Muscle layer of colon (tissue), 2 donors: Measurements from ENCODE around the gene THADA.
"Not testable (repeated sequence)": the region's sequence is repeated elsewhere in the genome, so short reads cannot be mapped to it uniquely, and the experiment has no call there.

Experiments
- H3K27ac ChIP-seq: one replicate; pipeline ENCODE4 v1.7.0; 2013; ENCODE audit warnings: low read depth, mild to moderate bottlenecking, low read length, moderate library complexity
- H3K27me3 ChIP-seq, 2 donors: one replicate each; pipeline ENCODE4 v1.7.0; 2013; ENCODE audit warnings: low read length in 2 of 2, mild to moderate bottlenecking in 2 of 2; ENCODE audit not compliant: insufficient read depth in 2 of 2, control insufficient read depth in 1 of 2
- H3K36me3 ChIP-seq: one replicate; pipeline ENCODE4 v1.7.0; 2013; ENCODE audit warnings: mild to moderate bottlenecking, low read length; ENCODE audit not compliant: insufficient read depth
- H3K4me1 ChIP-seq: one replicate; pipeline ENCODE4 v1.7.0; 2013; ENCODE audit warnings: mild to moderate bottlenecking, low read length; ENCODE audit not compliant: insufficient read depth
- H3K4me3 ChIP-seq, 2 donors: one replicate each; pipeline ENCODE4 v1.7.0; 2013; ENCODE audit warnings: low read length in 2 of 2, low read depth in 1 of 2, mild to moderate bottlenecking in 1 of 2, moderate library complexity in 1 of 2
- H3K9ac ChIP-seq: one replicate; pipeline ENCODE4 v1.7.0; 2013; ENCODE audit warnings: low read length
- H3K9me3 ChIP-seq: one replicate; pipeline ENCODE4 v1.7.0; 2013; ENCODE audit warnings: mild to moderate bottlenecking, low read length
- donor health status: abdominal sarcoma.
- donor health status: Adenocarcinoma of cecum.

Gene THADA

DNA sequence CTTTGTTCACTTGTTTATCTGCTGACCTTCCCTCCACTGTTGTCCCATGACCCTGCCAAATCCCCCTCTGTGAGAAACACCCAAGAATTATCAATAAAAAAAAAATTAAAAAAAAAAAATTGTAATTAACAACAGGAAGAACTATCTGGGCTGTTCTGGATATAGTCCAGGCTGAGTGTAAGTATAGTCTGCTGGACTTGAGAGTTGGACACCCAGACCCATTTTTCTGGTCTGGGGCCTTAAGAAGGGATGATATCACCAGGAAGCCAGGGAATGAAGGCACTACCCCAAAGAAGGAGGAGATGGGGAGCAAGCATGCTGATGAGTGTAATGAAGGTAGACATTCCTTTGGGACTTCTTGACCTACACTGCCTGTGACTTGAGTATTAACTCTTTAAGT is 297.3 kb downstream of the THADA start:
- H3K4me1 ChIP-seq = peaks cover 40% of the 10 kb centered on the region
- no peaks in the 10 kb centered on the region for H3K36me3 ChIP-seq
- H3K9ac ChIP-seq = no peak overlapping the region
- no peaks in the 10 kb centered on the region for H3K27me3 ChIP-seq
- H3K27ac ChIP-seq = no peak overlapping the region
- H3K4me3 ChIP-seq = no peak overlapping the region
- H3K9me3 ChIP-seq = no peaks in the 10 kb centered on the region

DNA sequence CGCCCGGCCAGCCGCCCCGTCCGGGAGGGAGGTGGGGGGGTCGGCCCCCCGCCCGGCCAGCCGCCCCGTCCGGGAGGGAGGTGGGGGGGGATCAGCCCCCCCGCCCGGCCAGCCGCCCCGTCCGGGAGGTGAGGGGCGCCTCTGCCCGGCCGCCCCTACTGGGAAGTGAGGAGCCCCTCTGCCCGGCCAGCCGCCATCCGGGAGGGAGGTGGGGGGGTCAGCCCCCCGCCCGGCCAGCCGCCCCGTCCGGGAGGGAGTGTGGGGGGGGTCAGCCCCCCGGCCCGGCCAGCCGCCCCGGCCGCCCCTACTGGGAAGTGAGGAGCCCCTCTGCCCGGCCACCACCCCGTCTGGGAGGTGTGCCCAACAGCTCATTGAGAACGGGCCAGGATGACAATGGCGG is 298.1 kb downstream of the THADA start:
- not testable (repeated sequence) for H3K9me3 ChIP-seq, H3K4me3 ChIP-seq, H3K36me3 ChIP-seq, H3K9ac ChIP-seq, H3K27ac ChIP-seq, H3K27me3 ChIP-seq
- H3K4me1 ChIP-seq = peaks cover 39% of the 10 kb centered on the region

DNA sequence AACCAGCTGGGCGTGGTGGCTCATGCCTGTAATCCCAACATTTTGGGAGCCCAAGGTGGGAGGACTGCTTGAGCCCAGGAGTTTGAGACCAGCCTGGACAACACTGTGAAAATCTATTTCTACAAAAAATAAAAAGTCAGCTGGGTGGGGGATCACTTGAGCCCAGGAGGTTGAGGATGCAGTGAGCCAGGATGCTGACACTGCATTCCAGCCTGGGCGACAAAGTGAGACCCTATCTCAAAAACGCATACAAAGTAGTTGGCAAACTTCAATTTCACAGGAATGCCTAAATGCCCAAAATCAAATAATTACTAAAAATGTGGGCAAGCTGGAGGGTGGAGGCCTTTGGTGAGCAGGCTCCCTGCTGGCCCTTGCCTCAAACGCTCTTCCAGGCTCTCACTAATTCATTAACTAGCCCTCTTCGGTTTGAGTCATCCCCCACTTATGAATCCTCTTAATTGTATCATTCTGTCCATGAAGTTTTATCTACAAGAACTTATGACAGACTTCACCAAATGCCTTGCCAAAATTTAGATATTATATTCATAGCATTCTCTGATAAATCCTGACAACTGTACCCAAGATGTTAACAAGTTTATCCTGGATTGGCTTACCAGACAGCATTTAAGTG is 300.8 kb downstream of the THADA start:
- Histone ChIP-seq H3K9ac (no peak overlapping the region), H3K27ac (no peak overlapping the region), H3K9me3 (no peaks in the 10 kb centered on the region), H3K36me3 (no peaks in the 10 kb centered on the region), H3K27me3 (no peaks in the 10 kb centered on the region), H3K4me3 (no peak overlapping the region), H3K4me1 (peaks cover 15% of the 10 kb centered on the region)

DNA sequence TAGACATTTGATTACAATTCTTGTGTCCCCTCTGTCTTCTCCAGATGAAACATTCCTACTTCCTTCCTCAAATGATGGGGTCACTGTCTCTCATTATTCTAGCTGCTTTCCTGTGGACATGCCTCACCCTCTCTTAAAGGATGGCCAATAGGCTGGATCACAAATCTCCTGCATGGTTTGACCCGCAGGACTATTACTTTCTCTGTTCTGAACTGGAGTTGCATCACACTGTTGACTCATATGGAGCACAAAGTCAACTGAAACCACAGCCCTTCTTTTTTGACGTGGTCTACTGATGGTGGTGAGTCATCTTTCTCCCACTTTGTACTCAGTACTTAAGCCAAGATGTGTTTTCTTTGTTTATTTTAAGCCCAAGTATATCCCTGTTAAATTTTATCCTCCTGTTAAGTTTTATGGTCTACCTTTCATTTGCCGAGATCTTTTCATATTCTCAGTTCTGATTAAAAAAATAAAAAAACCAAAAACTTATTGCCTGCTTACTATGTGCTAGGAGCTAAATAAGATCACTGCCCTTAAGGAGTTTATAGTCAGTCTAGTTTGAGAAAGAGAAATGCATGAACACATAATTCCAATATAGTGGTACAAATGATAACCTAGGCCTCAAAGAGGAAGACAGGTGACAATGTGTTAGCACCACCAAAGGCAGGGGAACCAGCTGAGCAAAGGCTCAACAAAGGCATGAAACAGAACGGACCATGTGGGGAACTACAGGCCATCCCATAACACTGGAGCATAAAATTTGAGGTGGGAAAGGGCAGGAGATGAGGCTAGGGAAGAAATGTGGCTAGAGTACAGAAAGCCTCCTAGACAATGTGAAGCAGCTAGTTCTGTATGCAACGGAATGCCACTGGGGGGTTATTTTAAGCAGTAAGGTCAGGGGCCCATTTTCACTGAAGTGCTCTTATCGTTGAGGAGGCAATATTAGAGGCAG is 301.8 kb downstream of the THADA start:
- Histone ChIP-seq H3K9me3 (no peaks in the 10 kb centered on the region), H3K4me1 (peaks cover 14% of the 10 kb centered on the region), H3K27me3 (no peaks in the 10 kb centered on the region), H3K4me3 (no peak overlapping the region), H3K36me3 (no peaks in the 10 kb centered on the region), H3K9ac (no peak overlapping the region), H3K27ac (peak overlapping the region; percentile 64)

DNA sequence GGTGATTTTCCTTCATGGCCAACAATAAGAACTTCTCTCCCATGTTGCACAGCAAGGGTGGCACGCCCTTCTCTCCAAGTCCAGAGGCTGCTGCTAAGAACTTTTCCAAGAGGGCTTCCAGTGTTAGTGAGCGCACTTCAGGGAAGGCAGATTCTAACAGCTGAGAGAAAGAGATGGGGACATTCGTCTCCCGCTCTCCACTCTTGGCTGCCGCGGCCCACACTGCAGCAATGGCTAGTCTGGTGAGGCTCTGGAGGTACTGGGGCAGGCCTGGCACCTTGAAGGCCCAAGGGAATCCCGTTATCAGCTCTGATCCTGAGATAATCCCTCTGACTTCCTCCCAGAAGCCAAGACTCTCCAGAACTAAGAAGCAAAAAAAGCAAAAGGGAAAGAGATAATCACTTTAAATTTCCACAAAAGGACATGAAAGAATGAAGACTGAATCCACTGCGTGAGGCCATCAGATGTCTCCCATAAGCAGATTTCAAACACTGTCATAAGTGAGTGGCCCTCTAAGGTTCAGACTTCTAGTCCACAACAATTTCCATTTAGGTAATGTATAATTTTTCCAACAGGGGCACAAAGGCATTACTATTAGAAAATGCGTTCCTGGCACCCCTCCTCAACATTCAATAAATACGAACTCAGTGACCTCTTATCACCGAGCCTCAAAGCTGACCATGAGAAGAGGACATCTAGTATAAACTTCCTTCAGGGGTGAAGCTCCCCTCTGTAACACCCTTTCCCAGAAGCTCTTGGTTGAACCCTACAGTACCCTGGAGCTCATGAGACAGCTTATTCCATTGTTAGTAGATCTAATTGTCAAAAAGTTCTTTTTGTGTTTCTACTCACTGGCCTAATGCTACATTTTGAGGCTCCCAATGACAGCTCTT is 302.7 kb downstream of the THADA start:
- H3K27me3 ChIP-seq = no peaks in the 10 kb centered on the region
- H3K27ac ChIP-seq = peak overlapping the region; percentile 64
- no peak overlapping the region for H3K9ac ChIP-seq
- H3K36me3 ChIP-seq = no peaks in the 10 kb centered on the region
- H3K4me3 ChIP-seq = no peak overlapping the region
- H3K9me3 ChIP-seq = no peaks in the 10 kb centered on the region
- H3K4me1 ChIP-seq = peaks cover 14% of the 10 kb centered on the region

DNA sequence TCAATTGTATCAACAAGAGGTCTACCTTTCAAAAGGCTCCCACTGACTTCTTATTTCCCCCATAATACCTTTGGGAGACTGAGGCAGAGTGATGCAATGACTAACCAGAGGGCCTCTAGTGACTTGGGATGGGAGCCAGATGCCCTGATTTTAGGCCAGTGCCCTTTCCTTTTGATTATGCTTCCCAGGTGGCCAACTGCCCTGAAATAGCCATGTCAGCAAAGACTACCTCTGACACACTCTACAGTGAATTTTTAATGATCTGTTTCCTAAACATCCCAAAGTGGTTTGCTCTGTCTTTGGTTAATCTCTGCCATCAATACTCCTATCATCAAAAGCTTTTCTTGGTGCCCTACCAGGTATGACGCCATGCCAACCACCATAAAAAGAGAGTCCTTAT is 303.5 kb downstream of the THADA start:
- H3K4me3 ChIP-seq = no peak overlapping the region
- no peaks in the 10 kb centered on the region for H3K27me3 ChIP-seq
- H3K9ac ChIP-seq = no peak overlapping the region
- H3K27ac ChIP-seq = no peak overlapping the region
- H3K9me3 ChIP-seq = no peaks in the 10 kb centered on the region
- H3K4me1 ChIP-seq = peaks cover 14% of the 10 kb centered on the region
- no peaks in the 10 kb centered on the region for H3K36me3 ChIP-seq

DNA sequence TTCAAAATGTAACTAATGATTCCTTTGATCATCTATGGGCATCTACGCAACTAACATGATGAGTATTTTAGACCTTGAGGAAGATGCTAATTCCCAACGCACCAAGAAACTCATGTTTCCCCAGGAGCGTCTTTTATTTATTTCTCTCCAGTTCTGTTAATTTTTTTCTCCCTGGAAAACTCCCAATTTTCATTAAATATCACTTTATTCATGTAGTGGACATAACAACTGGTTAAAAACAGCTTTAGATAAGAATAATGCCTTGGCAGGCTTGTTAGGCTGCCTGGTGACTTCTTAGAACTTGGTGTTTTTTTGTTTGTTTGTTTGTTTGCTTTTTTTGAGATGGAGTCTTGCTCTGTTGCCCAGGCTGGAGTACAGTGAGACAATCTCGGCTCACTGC is 306.5 kb downstream of the THADA start:
- H3K4me3 ChIP-seq = no peak overlapping the region
- H3K9me3 ChIP-seq = no peaks in the 10 kb centered on the region
- no peaks in the 10 kb centered on the region for H3K27me3 ChIP-seq
- H3K4me1 ChIP-seq = peaks cover 12% of the 10 kb centered on the region
- no peak overlapping the region for H3K27ac ChIP-seq
- peaks cover 20% of the 10 kb centered on the region for H3K36me3 ChIP-seq
- no peak overlapping the region for H3K9ac ChIP-seq

DNA sequence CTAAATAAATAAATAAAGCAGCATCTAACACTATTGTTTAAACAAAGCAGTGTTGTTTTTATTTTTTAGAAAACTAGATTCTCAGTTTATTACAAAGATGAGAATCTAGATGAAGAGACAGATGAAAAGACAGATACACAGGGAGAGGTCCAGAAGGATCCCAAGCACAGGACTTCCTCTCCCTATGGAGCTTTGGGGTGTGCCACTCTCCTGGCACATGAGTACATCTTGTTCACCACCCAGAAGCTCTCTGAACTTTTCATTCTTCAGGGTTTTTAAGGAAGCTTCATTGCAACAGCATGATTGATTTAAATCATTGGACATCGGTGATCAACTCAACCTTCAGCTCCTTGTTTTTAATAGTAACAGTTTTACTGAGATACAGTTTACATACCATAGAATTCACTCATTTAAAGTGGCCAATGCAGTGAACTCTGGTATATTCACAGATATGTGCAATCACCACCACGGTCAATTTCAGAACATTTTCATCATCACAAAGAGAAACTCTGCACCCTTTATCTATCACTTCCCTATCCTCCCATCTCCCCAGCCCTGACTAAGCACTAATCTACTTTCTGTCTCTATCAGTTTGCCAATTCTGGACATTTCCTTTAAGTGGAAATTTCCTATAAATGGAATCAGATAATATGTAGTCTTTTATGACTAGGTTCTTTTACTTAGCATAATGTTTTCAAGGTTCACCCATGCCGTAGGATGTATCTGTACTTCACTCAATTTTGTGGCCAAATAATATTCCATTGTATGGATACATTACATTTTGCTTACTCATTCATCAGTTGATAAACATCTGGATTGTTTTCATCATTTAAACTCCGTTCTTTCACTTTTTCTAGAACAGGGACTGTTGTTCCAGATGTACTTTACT is 307.2 kb downstream of the THADA start:
- no peaks in the 10 kb centered on the region for H3K9me3 ChIP-seq
- no peak overlapping the region for H3K27ac ChIP-seq
- H3K4me3 ChIP-seq = no peak overlapping the region
- H3K9ac ChIP-seq = no peak overlapping the region
- peaks cover 5% of the 10 kb centered on the region for H3K4me1 ChIP-seq
- H3K36me3 ChIP-seq = peaks cover 20% of the 10 kb centered on the region
- no peaks in the 10 kb centered on the region for H3K27me3 ChIP-seq

DNA sequence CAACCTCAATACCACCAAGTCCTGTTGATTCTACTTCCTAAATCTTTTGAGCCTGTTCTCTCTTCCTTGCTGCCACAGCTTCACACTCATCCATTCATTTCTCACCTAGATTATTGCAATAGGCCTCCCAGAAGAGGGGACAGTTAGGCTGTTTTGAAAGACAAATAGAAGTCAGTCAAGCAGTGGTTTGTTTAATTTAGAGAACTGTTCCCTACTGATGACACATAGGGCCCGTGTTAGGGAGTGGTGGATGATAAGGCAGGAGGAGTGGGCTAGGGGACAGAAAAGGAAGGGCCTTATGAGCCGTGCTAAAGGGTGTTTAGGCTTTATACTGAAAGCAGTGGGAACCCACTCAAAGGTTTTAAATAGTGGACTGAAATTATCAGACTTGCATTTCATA is 309.9 kb downstream of the THADA start:
- Histone ChIP-seq H3K36me3 (peaks cover 20% of the 10 kb centered on the region), H3K9me3 (no peaks in the 10 kb centered on the region), H3K9ac (no peak overlapping the region), H3K4me3 (no peak overlapping the region), H3K27ac (no peak overlapping the region), H3K4me1 (no peaks in the 10 kb centered on the region), H3K27me3 (no peaks in the 10 kb centered on the region)

DNA sequence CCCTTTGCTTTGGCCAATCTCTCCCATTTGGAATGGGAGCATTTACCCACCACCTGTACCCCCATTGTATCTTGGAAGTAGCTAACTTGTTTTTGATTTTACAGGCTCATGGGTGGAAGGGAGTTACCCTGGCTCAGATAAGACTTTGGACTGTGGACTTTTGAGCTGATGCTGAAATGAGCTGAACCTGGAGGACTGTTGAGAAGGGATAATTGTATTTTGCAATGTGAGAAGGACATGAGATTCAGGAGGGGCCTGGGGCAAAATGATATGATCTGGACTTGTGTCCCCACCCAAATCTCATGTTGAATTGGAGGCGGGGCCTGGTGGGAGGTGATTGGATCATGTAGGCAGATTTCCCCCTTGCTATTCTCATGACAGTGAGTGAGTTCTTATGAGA is 310.9 kb downstream of the THADA start:
- Histone ChIP-seq H3K9ac (no peak overlapping the region), H3K9me3 (no peaks in the 10 kb centered on the region), H3K36me3 (peaks cover 20% of the 10 kb centered on the region), H3K4me3 (no peak overlapping the region), H3K27ac (no peak overlapping the region), H3K27me3 (no peaks in the 10 kb centered on the region), H3K4me1 (no peaks in the 10 kb centered on the region)
